HT1080 (cell line): ENCODE results near the gene DIP2C. TPM values are rescaled to one million over a fixed set of nuclear protein-coding genes. Genes with fewer than 3 reads are reported as not detected.
"Not testable (repeated sequence)": the region's sequence is repeated elsewhere in the genome, so short reads cannot be mapped to it uniquely, and the experiment has no call there.

Source experiments
- DNase-seq: peaks from one replicate; pipeline ENCODE4 v3.0.0-alpha.2; 2015; ENCODE audit warnings: low read depth
- total RNA-seq: library from RNA; depleted of rRNA; stranded (reverse); fragments of >200 nt; shearing (Covaris generic); gene quantifications from 2 replicates; pipeline ENCODE4 v1.2.3, GENCODE V29; 2014

Gene DIP2C
- total RNA-seq, 1 experiment from 2014 or later = 3.2 TPM

GRCh38 chr10:700183-700582 is 10.7 kb upstream of the DIP2C start:
- DNase-seq = not testable (repeated sequence)

- DNase-seq = no peak
Measured at GRCh38 chr10:697097-697875, 7.8 kb upstream of the DIP2C start.

- no peak for DNase-seq
Measured at GRCh38 chr10:695396-695795, 5.9 kb upstream of the DIP2C start.

- no peak for DNase-seq
Measured at GRCh38 chr10:693506-693905, 4.0 kb upstream of the DIP2C start.

GRCh38 chr10:692682-693351 is 3.3 kb upstream of the DIP2C start:
- DNase-seq = no peak

- DNase-seq = no peak
Measured at GRCh38 chr10:691216-691615, 1.7 kb upstream of the DIP2C start.

- DNase-seq = no peak
Measured at GRCh38 chr10:690372-691161, 1.1 kb upstream of the DIP2C start.

GRCh38 chr10:689121-689451 is 382 bp downstream of the DIP2C start:
- no peak for DNase-seq

GRCh38 chr10:688312-689120 is 952 bp downstream of the DIP2C start:
- DNase-seq = no peak

- DNase-seq = no peak
Measured at GRCh38 chr10:687583-688311, 1.7 kb downstream of the DIP2C start.

- DNase-seq = no peak
Measured at GRCh38 chr10:686155-686931, 3.1 kb downstream of the DIP2C start.

GRCh38 chr10:685613-686012 is 3.9 kb downstream of the DIP2C start:
- no peak for DNase-seq

- peak; percentile 97 for DNase-seq
Measured at GRCh38 chr10:683448-684071, 5.9 kb downstream of the DIP2C start.

- DNase-seq = no peak
Measured at GRCh38 chr10:682931-683447, 6.5 kb downstream of the DIP2C start.

- DNase-seq = no peak
Measured at GRCh38 chr10:681670-682318, 7.7 kb downstream of the DIP2C start.

GRCh38 chr10:680745-681144 is 8.7 kb downstream of the DIP2C start:
- DNase-seq = no peak

- DNase-seq = no peak
Measured at GRCh38 chr10:680146-680545, 9.3 kb downstream of the DIP2C start.

- no peak for DNase-seq
Measured at GRCh38 chr10:679556-679955, 9.9 kb downstream of the DIP2C start.

GRCh38 chr10:678662-679005 is 10.8 kb downstream of the DIP2C start:
- not testable (repeated sequence) for DNase-seq
